ENCODE data around the gene CD180.

CD180 gene

DNA sequence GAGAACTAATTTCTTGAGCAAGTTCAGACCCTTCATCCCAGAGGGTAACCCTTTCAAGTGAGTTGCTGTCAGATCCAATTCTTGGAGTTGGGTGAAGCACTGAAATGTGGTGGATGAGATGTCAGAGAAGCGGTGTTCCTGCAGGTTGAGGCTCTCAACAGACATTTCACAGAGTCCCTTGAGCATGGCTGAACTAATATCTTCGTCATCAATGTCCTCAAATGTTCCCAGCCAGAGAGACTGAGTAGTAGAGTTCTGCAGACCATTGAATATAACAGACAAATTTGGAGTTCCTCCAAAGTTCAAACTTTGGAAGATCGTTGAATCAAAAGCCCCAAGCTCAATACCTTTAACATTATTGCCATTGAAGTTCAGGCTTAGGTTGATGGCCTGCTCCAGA lies 12.7 kb downstream of the CD180 start:
- TF ChIP-seq, protein P1, sequence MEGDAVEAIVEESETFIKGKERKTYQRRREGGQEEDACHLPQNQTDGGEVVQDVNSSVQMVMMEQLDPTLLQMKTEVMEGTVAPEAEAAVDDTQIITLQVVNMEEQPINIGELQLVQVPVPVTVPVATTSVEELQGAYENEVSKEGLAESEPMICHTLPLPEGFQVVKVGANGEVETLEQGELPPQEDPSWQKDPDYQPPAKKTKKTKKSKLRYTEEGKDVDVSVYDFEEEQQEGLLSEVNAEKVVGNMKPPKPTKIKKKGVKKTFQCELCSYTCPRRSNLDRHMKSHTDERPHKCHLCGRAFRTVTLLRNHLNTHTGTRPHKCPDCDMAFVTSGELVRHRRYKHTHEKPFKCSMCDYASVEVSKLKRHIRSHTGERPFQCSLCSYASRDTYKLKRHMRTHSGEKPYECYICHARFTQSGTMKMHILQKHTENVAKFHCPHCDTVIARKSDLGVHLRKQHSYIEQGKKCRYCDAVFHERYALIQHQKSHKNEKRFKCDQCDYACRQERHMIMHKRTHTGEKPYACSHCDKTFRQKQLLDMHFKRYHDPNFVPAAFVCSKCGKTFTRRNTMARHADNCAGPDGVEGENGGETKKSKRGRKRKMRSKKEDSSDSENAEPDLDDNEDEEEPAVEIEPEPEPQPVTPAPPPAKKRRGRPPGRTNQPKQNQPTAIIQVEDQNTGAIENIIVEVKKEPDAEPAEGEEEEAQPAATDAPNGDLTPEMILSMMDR (IDR thresholded peaks at IDR 0.05), result no peak

DNA sequence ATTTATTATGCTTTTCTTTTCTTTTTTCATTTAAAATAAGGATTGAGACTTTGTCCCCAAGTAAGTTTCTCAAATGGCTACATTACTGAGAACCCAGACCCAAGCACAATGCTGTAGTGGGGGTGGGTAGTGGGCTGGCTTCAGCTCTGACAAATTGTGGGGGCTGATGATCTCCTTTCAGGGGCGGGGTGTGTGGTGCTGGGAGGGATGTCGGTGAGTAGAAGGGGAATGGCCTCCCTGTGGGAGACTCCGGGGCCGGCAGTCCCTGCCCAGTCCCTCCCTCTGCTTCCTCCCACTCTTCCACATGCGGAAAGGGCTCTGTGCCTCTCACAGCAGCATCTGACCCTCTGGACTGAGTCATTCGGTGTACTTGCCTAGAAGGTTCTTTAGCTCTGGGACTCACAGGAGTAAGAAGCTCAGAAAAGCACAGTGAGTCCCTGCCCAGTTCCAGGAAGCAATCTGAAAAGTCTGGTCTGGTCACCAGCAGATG lies 14.3 kb downstream of the CD180 start:
- TF ChIP-seq, protein P1 (IDR thresholded peaks at IDR 0.05), result no peak

GRCh38 chr5:67181648-67182221 lies 14.9 kb downstream of the CD180 start:
- TF ChIP-seq, protein P1 (IDR thresholded peaks at IDR 0.05), result no peak

GRCh38 chr5:67179697-67180361 lies 16.8 kb downstream of the CD180 start:
- TF ChIP-seq, protein P1 (IDR thresholded peaks at IDR 0.05), result no peak

DNA sequence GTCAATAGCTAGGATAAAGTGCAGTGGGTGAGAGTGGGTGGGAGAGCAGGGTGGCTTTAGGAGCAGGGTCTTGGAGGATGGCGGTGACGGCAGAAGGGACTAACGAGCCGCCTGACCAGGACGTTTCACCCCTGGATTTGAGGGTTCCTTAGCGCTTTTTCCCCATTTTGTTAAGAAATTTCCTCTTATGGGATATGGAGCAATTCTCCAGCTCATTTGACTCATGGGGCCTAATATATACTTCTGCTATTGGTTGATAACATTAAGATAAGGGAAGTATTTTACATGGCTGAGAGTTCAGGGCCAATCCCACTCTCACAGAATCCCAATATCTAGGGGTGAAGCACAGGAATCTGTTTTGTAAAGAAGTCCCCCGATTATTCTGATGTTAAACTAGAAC lies 17.6 kb downstream of the CD180 start:
- TF ChIP-seq, protein P1 (IDR thresholded peaks at IDR 0.05), result no peak

DNA sequence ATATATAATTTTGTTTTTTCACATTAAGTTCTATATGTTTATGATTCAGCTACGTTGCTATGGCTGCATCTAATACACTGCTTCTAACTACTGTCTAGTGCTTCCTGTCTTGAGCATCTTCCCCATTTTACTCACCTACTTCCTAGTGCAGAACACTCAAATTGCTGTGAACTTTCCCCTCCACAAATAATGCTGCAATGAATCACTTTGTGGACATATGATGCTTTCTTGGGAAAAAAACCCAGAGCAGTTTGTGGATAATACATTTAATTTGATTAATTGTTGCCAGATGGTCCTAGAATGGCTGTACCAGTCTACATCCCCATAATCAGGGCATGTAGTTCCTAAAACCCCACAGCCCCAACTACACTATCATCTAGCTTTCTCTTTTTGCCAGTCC lies 18.5 kb downstream of the CD180 start:
- TF ChIP-seq, protein P1 (IDR thresholded peaks at IDR 0.05), result no peak

GRCh38 chr5:67176936-67177335 lies 19.7 kb downstream of the CD180 start:
- TF ChIP-seq, protein P1 (IDR thresholded peaks at IDR 0.05), result no peak
